ENCODE data around the gene CIB4. TPM values are rescaled to one million over a fixed set of nuclear protein-coding genes. Genes with fewer than 3 reads are reported as not detected.

CIB4 gene
- total and polyA plus RNA-seq, 4 donors, result 1.3 TPM; not detected in 3

DNA sequence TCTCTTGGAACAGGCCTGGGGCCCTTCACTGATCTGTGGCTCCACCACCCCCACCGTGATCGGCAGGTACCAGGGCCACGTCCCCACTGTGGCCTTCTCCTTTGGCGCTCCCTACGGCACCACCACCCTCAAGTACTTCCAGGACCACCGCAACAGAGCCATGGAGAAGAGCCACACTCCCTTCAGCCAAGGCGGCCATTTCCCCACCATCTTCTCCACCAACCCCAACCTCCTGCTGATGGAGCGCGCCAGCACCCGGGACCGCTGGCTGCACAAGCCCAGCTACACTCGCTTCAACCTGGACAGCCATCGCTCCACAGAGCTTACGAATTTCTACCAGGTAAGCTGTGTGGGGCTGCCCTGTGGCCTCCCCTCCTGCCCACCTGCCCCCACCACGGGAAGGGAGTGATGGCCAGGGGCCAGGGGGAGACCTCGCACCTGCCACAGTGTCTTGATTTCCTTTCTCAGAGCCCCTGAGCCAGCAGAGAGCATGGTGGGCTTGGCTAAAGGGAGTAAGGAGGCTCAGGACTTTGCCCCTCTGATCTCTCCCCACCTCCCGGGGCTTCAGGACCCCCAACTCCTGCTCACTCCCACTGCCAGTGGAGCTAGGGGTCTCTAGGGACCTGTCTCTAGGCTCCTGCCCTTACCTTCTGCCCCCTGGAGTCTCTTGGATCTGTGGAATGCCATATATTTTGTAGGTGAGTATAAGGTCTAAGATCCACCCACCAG, 65.2 kb downstream of the CIB4 start:
- DNase-seq, result no peak
- Histone ChIP-seq H3K36me3 (ENCODE audit: control insufficient read depth in 4 of 4, insufficient read depth in 4 of 4, low read length in 4 of 4) (no peaks in the 10 kb centered on the region), H3K4me3 (no peak overlapping the region), H3K9ac (ENCODE audit: insufficient read depth in 1 of 2, low read length in 2 of 2) (no peak overlapping the region), H3K27ac (ENCODE audit: low read depth in 1 of 2, low read length in 1 of 2) (no peak overlapping the region), H3K27me3 (ENCODE audit: control insufficient read depth in 3 of 3, insufficient read depth in 3 of 3, low read length in 2 of 3) (peaks cover 0 to 5% (median 0%) of the 10 kb centered on the region in 3 donors), H3K9me3 (ENCODE audit: control insufficient read depth in 4 of 4, insufficient read depth in 3 of 4, low read length in 3 of 4) (peaks cover 0 to 2% (median 0%) of the 10 kb centered on the region in 4 donors), H3K4me1 (ENCODE audit: control insufficient read depth in 5 of 5, insufficient read depth in 5 of 5, low read length in 5 of 5) (no peaks in the 10 kb centered on the region)
- ATAC-seq (ENCODE audit: insufficient read depth, low FRiP score), result no peak
- TF ChIP-seq CTCF (IDR thresholded peaks at IDR 0.05; ENCODE audit: control extremely low read depth, extremely low read depth), result no peak
- WGBS, 2 donors, result 87 to 90% methylated on average over 17 of the region's 17 CpGs

DNA sequence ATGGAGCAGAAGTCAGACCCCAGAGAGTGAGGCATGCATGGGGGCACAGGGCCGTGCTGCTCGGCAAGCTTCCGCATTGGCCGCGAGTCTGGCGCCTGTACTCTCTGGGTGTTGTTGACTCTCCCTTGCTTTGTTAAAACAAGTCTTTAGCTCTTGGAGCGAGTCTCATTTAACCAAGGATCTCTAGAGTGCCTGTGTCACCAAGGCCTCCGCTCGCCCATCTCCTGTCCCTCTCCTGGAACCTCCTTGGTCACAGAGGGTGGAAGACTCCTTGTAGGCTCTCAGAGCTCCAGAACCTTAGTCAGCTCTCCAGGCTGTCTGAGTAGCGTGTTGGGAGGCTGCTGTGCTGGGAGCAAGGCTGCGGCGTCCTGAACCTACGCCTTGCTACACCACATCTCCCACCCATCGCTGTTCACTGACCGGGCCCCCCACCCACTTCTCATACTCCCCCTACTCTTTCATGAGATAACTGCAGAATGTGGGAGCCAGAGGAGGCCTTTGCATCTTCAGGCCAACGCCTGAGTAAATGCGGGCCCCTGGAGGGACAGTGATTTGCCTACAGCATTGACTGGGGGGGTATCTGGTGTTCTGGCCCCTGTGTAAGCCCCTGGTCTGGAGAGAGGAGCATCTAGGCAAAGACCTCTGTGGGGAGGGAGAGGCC, 66.1 kb downstream of the CIB4 start:
- H3K27ac ChIP-seq (ENCODE audit: low read depth in 1 of 2, low read length in 1 of 2), result no peak overlapping the region
- peaks cover 0 to 5% (median 0%) of the 10 kb centered on the region in 3 donors for H3K27me3 ChIP-seq (ENCODE audit: control insufficient read depth in 3 of 3, insufficient read depth in 3 of 3, low read length in 2 of 3)
- no peak for ATAC-seq (ENCODE audit: insufficient read depth, low FRiP score)
- peaks cover 0 to 4% (median 0%) of the 10 kb centered on the region in 4 donors for H3K9me3 ChIP-seq (ENCODE audit: control insufficient read depth in 4 of 4, insufficient read depth in 3 of 4, low read length in 3 of 4)
- 80 to 84% methylated on average over 17 of the region's 17 CpGs for WGBS, 2 donors
- no peak for DNase-seq
- no peaks in the 10 kb centered on the region for H3K36me3 ChIP-seq (ENCODE audit: control insufficient read depth in 4 of 4, insufficient read depth in 4 of 4, low read length in 4 of 4)
- TF ChIP-seq CTCF (IDR thresholded peaks at IDR 0.05; ENCODE audit: control extremely low read depth, extremely low read depth), result no peak
- H3K4me1 ChIP-seq (ENCODE audit: control insufficient read depth in 5 of 5, insufficient read depth in 5 of 5, low read length in 5 of 5), result no peaks in the 10 kb centered on the region
- H3K4me3 ChIP-seq, result no peak overlapping the region
- no peak overlapping the region for H3K9ac ChIP-seq (ENCODE audit: insufficient read depth in 1 of 2, low read length in 2 of 2)

GRCh38 chr2:26574066-26574899, 66.9 kb downstream of the CIB4 start:
- H3K36me3 ChIP-seq (ENCODE audit: control insufficient read depth in 4 of 4, insufficient read depth in 4 of 4, low read length in 4 of 4), result no peaks in the 10 kb centered on the region
- H3K9ac ChIP-seq (ENCODE audit: insufficient read depth in 1 of 2, low read length in 2 of 2), result no peak overlapping the region
- no peak overlapping the region for H3K27ac ChIP-seq (ENCODE audit: low read depth in 1 of 2, low read length in 1 of 2)
- peaks cover 0 to 4% (median 0%) of the 10 kb centered on the region in 4 donors for H3K9me3 ChIP-seq (ENCODE audit: control insufficient read depth in 4 of 4, insufficient read depth in 3 of 4, low read length in 3 of 4)
- no peak overlapping the region for H3K4me3 ChIP-seq
- peaks cover 0 to 5% (median 0%) of the 10 kb centered on the region in 3 donors for H3K27me3 ChIP-seq (ENCODE audit: control insufficient read depth in 3 of 3, insufficient read depth in 3 of 3, low read length in 2 of 3)
- no peaks in the 10 kb centered on the region for H3K4me1 ChIP-seq (ENCODE audit: control insufficient read depth in 5 of 5, insufficient read depth in 5 of 5, low read length in 5 of 5)
- 88 to 94% methylated on average over 15 of the region's 15 CpGs for WGBS, 2 donors
- DNase-seq, result no peak
- no peak for TF ChIP-seq CTCF (IDR thresholded peaks at IDR 0.05; ENCODE audit: control extremely low read depth, extremely low read depth)
- ATAC-seq (ENCODE audit: insufficient read depth, low FRiP score), result no peak
